NCI-H446 treated with DMSO at 0.1 percent for 48 hours (cell line): ENCODE data around the gene DCBLD2.
"Not testable (repeated sequence)": the region's sequence is repeated elsewhere in the genome, so short reads cannot be mapped to it uniquely, and the experiment has no call there.

Experiments
- DNase-seq: peaks from one replicate; lab custom pipeline; 2025; lab: John Stamatoyannopoulos, UW

Gene DCBLD2

DNA sequence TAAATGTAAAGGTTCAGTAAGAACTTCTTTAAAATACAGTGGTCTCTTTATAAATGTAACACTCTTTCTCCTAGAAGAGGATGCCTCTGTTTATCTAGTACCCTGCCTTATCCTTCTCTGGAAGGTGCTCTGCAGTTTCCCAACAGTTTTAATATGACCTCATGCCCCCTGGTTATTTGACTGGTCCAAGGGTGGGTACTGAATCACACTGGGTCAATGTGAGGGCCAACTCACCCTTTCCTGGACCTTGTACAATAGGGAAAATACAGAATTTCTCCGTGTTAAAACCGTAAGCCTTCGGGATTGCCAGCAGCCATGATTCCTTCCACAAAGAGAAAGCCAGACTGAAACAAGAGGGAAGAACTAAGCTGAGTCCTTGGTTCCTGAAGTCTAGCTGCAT is 9.2 kb downstream of the DCBLD2 start:
- DNase-seq: no peak

DNA sequence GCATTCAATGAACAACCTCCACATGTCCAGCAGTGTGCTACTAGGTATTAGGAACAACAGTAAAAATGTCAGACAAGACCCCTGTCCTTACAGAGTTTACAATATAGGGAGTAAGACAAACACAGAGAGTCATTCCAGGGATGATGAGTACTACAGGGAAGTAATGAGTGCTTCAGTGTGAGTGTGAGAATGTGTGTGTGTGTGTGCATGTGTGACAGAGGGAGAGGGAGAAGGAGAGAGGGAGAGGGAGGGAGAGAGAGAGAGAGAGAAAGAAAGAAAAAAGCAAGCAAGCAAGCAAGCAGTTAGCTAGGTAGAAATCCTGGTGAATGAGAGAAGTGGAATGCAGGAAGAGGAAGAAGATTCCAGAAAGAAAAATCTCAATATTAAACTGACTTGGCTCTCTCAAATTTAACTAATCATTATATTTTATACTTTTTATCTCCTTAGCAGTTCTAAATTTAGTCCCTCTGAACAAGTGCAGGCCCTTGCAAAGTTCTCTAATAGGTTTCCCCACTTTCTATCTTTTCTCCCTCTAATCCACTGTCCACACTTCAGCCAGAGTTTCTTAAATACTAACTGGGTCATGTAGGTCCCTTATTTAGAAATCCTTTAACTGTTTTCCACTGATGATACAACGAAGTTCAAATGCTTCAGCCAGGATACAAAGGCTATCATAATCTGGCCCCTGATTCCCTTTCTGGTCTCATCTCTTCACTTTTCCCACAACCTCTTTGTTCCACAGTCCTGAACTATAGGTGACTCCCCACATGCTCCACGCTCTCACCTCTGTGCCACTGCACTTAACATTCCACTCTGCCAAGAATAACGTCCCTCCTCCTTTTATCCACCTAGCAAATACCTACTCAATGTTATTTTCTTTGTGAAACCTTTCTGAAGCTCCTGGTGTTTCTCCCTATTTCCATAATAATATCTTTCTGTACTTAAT is 10.3 kb downstream of the DCBLD2 start:
- no peak for DNase-seq

DNA sequence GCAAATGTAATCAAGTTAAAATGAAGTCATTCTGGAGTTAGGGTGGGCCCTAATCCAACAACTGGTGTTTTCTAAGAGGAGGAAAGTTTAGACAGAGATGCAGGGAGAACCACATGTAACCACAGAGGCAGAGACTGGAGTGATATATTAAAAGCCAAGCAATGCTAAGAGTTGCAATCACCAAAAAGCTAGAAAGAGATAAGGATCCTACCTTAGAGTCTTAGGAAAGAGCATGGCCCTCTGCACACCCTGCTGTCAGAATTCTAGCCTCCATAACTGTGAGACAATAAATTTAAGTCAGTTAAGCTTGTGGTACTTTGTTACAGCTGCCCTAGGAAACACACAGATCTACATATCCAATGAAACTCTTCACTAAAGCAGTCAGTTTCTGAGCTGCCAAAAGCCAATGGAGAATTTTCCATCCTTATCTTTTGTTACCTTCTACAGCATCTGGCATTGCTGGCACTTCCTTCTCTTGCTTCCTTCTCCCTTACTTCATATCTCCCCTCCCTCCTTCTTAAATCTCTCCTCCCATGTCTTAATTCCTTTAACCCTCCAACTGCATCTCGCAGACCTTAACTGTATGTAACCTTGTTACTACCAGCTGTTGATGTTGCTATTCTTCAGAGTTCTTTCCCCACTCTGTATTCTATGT is 11.2 kb downstream of the DCBLD2 start:
- no peak for DNase-seq

DNA sequence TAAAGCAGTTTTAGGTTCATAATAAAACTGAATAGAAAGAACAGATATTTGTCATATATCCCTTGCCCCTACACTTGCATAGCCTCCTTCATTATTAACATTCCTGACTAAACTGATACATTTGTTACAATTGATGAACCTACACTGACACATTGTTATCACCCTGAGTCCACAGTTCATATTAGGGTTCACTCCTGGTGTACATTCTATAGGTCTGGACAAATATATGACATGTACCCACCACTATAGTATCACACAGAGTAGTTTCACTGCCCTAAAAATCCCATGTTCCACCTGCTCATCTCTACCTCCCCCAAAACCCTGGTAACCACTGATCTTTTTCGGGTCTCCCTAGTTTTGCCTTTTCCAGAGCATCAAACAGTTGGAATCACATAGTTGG is 13.8 kb downstream of the DCBLD2 start:
- no peak for DNase-seq

DNA sequence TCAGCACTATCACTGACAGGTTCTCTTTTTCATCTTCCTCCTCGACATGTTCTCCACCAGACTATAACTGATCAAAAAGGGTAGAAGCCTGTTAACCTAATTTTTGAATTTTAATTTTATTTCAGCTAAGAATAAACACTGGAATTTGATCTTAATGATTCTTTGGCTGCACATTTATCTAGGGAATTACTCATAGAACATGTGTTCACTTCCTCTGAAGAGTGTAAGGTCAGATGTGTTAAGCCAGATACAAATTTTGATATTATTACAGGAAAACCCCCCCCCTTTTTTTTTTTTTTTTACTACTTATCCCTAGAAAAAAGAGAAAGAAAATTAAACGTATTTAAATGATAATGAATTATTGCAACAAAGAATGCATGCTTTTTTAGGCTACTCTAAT is 15.0 kb downstream of the DCBLD2 start:
- DNase-seq: no peak

DNA sequence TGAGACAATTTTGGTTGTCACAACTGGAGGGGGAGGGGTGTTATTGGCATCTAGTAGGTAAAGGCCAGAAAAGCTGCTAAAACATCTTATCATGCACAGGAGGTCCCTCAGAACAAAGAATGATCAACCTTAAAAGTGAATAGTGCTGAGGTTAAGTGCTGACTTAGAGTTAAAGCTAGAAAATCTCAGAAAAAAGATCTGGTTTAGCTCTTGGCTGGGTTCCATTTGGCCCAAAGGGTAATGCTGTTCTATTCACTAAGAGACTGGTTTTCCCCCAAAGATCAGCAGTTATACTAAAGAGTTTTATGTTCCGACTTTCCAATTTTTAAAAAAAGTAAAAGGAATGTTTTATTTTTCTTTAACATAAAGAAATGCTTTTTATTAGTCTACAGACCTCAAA is 15.6 kb downstream of the DCBLD2 start:
- DNase-seq: no peak

DNA sequence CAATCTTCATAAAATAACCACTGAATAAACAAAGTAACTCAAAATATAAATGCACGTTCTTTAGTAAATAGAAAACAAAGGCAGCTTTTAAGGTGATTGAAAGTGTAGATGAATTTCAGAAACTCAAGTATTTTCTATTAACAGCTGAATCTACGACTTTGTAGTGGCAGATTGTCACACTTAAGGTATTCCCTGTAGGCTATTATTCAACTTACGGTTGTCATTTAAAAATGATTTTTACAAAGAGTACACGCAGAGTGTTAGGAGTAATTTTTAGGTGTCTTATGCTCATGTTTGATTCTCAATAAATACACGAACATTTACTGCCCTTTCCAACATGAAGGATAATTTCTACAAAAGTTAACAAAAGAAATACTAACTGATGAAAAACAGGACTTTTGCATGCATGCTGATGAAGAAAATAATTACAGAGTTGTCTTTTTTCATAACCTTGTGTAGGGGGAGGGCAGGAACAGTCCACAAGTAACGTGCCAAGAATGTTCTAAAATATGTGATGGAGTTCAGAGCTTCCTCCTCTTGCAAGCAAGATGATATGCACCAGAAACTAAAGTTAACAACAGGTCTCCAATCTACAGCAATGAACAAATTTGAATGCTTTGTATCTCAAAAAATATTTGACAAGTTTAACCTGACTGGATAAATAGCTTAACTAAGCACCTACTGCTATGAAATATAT is 16.7 kb downstream of the DCBLD2 start:
- DNase-seq: no peak

DNA sequence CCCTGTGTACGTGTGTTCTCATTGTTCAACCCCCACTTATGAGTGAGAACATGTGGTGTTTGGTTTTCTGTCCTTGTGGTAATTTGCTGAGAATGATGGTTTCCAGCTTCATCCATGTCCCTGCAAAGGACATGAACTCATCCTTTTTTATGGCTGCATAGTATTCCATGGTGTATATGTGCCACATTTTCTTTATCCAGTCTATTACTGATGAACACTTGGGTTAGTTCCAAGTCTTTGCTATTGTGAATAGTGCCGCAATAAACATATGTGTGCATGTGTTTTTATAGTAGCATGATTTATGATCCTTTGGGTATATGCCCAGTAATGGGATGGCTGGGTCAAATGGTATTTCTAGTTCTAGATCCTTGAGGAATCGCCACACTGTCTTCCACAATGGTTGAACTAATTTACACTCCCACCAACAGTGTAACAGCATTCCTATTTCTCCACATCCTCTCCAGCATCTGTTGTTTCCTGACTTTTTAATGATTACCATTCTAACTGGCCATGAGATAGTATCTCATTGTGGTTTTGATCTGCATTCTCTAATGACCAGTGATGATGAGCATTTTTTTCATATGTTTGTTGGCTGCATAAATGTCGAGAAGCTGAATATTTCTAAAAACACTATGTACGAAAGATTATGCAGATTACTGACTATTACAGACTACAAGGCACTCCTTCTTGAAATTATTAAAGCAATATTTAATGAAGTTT is 18.7 kb downstream of the DCBLD2 start:
- not testable (repeated sequence) for DNase-seq

DNA sequence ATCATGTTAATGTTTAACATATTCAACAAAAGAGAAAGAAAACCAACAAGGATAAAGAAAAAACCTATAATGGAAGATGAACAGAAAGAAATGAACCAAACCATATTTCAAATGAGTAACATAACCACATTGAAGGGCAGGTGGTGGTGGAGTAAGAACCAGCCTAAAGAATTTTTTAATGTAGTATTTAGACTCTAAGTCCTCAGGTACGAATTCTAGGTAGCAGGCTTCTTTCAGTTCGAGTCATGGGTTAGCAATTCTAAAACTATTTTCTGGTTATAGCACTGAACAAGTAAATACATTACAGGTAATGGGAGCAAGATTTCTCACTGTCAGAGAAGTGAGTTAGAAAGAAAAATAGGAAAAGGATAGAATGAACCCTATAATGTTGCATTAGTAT is 24.4 kb downstream of the DCBLD2 start:
- no peak for DNase-seq

DNA sequence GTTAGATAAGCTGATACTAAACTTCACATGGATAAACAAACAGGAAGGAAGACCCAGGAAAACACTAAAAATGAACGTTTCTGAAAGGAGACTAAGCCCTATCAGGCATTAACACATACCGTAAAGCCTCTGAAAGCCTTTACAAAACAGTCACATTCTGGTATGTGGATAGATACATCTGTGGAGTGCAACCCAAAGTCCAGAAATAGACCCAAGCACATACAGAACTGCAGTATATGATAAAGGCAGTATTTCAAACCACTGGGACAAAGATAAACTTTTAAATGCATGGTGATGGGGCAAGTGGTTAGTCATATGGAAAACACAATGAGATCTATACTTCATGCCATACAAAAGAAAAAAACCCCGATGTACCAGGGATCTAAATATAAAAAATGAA is 26.0 kb downstream of the DCBLD2 start:
- no peak for DNase-seq

DNA sequence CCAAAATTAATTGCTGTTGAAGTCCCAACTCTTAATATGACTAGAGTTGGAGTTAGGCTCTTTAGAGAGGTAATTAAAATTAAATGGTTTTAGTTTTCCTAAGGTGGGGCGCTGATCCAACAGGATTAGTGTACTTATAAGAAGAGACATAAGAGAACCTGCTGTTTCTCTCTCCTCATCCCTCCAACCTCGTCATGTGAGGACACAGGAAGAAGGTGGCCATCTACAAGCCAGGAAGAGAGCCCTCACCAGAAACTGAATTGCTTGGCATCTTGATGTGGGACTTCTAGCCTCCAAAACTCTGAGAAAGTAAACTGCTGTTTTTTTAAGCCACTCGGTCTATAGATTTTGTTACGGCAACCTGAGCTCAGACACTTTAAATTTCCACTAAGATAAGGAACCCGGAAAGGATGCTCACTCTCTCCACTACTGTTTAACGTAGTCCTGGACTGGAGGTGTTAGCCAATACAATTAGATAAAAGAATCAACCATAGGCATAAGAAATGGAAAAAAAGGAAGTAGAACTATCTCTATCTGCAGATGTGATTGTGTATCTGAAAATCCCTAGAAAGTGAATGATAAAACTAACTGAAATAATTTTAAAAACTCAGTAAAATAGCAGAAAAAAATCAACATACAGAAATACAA is 26.8 kb downstream of the DCBLD2 start:
- no peak for DNase-seq

DNA sequence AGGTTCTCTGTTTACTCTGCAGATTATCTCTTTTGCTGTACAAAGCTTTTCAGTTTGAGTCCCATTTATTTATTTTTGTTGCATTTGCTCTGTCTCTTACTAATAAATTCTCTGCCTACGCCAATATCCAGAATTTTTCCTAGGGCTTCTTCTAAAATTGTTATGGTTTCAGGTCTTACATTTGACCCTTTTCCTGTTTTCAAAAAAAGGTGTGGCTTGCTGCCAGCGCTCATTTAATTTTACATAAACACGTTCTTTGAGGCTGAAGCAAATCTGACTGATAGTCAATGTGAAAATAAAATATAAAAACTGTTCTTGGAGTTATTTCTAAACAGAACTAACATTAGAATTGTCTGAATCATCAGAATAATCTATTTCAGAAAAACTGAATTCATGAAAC is 32.1 kb downstream of the DCBLD2 start:
- DNase-seq: no peak

DNA sequence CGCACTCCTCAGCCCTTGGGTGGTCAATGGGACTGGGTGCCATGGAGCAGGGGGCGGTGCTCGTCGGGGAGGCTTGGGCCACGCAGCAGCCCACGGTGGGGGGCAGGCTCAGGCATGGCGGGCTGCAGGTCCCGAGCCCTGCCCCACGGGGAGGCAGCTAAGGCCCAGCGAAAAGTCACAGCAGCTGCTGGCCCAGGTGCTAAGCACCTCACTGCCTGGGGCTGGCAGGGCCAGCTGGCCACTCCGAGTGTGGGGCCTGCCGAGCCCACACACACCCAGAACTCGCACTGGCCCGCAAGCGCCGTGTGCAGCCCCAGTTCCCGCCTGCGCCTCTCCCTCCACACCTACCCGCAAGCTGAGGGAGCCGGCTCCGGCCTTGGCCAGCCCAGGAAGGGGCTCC is 43.5 kb downstream of the DCBLD2 start:
- DNase-seq: not testable (repeated sequence)

DNA sequence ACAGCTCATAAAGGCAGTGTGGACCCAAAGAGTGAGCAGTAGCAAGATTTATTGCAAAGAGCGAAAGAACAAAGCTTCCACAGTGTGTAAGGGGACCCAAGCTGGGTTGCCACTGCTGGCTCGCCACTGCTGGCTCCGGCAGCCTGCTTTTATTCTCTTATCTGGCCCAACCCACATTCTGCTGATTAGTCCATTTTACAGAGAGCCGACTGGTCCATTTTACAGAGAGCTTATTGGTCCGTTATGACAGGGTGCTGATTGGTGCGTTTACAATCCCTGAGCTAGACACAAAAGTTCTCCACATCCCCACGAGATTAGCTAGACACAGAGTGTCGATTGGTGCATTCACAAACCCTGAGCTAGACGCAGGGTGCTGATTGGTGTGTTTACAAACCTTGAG is 44.2 kb downstream of the DCBLD2 start:
- not testable (repeated sequence) for DNase-seq

DNA sequence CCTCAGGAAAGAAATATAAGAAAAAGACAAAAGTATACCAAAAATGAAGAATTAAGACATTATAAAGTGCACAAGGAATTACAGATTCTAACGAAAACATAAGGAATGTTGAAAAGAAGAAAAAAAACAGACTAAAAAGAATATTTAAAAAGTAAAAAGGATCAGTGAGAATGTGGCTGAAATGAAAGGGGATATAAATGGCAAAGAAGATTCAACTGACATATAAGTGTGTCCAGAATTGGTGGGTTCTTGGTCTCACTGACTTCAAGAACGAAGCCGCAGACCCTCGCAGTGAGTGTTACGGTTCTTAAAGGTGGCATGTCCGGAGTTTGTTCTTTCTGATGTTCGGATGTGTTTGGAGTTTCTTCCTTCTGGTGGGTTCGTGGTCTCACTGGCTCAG is 44.8 kb downstream of the DCBLD2 start:
- no peak for DNase-seq

DNA sequence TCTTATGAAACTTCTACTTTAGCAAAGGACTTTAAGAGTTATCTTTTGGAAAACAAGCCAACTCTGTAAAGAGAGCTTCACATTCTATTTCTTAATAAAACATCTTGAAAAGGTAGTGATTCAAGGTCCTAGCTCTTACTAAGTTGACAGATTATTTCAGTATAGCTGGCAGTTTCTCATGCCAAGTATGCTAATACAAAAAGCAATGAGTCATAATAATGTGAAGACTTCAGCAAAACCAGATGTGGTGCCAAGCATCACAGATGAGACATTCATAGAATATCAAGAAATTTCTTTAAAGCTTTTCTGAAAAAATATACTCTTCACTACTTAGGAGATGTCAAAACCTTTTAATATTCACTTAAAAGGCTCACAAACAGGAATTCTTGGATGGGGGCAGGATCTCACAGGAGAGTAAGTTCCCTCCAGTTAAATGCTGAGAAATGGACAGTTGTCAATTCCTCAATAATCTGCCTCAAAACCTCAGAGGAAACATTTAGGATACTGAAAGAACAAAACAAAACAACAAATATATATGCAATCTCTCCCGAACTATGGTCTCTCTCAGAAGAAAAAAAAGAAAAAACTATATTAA is 45.6 kb downstream of the DCBLD2 start:
- DNase-seq: peak; percentile 67

DNA sequence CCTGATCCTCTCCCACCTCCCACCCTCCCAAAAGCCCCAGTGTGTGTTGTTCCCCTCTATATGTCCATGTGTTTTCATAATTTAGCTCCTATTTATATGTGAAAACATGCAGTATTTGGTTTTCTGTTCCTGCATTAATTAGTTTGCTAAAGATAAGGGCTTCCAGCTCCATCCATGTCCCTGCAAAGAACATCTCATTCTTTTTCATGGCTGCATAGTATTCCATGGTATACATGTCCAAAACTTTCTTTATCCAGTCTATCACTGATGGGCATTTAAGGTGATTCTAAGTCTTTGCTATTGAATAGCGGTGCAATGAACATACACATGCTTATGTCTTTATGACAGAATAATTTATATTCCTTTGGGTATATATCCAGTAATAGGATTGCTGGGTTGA is 53.4 kb downstream of the DCBLD2 start:
- DNase-seq: no peak

DNA sequence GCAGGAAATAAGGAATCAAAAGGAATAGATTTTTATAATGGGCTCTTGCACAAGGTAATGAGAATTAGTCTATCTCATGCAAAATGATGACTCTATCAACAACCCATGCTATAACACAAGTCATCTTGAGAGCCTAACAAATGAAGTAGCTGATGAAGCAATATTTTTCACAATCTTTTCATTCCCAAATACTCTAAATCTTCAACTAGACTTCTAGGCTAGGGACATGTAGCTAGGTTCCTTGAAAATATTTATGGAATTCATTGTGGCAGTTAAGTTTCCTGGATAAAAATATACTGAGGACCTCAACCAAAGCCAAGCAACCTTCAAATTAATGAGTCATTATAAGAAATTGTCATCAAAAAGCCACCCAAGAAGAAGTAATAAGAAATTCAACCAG is 55.4 kb downstream of the DCBLD2 start:
- no peak for DNase-seq

DNA sequence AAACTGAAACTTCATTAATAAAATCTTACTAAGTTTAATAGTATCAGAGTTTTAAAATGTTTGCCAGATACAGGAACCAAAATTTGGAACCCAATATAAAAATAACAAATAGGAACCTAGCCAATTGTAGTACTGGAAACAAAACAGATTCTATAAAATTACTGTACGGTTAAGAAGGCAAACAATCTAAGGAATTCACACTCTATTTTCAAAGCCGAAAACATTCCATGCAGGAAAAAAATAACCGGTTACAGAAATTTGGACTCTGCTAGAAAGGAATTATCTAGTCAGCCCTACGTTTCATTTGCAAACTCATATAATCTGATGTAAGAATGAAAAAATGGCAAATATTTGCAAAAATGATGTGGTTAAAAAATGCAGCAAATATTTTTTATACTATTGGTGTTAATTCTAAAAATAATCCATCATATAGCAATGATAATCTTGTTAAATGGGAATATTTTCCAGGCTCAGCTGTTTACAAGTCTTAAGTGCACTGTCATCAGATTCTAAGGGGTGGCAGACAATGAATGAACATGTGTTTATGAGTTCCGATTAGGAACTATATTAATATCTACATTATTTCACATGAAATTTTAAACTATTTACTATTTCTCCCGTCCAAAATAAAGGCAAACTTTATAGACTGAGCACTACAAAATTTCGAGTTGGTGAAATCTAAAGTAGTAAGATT is 58.1 kb downstream of the DCBLD2 start:
- no peak for DNase-seq

DNA sequence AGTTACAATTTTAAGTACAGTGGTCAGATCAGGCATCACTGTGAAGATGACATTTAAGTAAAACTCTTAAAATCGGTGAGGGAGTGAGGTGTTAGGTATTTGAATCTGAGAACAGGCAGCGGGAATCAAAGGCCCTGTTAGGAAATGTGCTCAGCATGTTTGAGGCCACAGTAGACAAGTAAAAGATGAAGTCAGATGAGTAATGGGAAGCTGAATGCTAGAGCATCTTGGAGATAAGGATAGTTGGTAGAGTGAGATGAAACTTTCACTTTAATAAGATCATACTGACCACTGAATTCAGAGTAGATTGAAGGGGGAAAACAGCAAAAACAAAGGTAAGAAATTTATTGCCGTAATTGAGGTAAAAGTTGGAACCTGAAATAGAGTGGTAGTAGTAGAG is 61.6 kb downstream of the DCBLD2 start:
- no peak for DNase-seq

DNA sequence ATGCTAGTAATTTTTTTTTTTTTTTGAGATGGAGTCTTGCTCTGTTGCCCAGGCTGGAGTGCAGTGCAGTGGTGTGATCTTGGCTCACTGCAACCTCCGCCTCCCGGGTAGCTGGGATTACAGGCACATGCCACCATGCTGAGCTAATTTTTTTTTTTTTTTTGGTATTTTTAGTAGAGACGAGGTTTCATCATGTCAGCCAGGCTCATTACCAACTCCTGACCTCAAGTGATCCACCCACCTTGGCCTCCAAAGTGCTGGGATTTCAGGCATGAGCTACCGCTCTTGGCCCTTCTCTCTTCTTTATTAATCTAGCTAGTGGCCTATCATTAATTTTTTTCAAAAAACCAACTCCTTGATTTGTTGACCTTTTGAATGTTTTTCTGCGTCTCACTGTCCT is 70.4 kb downstream of the DCBLD2 start:
- DNase-seq: not testable (repeated sequence)
